GM10266 (cell line): ENCODE measurements around the gene RNF31.

Experiments
- DNase-seq: peaks from one replicate; pipeline ENCODE4 v3.0.0; 2012; ENCODE audit errors: extremely low spot score
- CTCF ChIP-seq: IDR thresholded peaks from 2 replicates; pipeline ENCODE4 v1.5.1; 2012; ENCODE audit warnings: mild to moderate bottlenecking, low read depth; ENCODE audit not compliant: control insufficient read depth, insufficient read depth; ENCODE audit errors: missing control alignments

Gene RNF31

GRCh38 chr14:24176599-24176998, 29.3 kb downstream of the RNF31 start:
- DNase-seq = no peak
- TF ChIP-seq CTCF = no peak

GRCh38 chr14:24177041-24177825, 29.9 kb downstream of the RNF31 start:
- DNase-seq = no peak
- TF ChIP-seq CTCF = no peak

- DNase-seq = no peak
- no peak for TF ChIP-seq CTCF
These were observed 30.6 kb downstream of the RNF31 start for GRCh38 chr14:24177891-24178290.

- TF ChIP-seq CTCF = no peak
- DNase-seq = no peak
These were observed 31.3 kb downstream of the RNF31 start for GRCh38 chr14:24178399-24179178.

GRCh38 chr14:24179294-24179960, 32.1 kb downstream of the RNF31 start:
- no peak for DNase-seq
- no peak for TF ChIP-seq CTCF

- no peak for DNase-seq
- no peak for TF ChIP-seq CTCF
These were observed 32.9 kb downstream of the RNF31 start for GRCh38 chr14:24179961-24180796.
